SH-SY5Y (cell line): Measurements from ENCODE around the gene URB2.

ENCODE experiments used
- GATA2 ChIP-seq: IDR thresholded peaks from 2 replicates; pipeline ENCODE4 v1.6.1; 2011; ENCODE audit warnings: mild to moderate bottlenecking, low read depth, low read length
- GATA3 ChIP-seq: IDR thresholded peaks from 2 replicates; pipeline ENCODE4 v1.6.1; 2011; ENCODE audit warnings: low read depth, mild to moderate bottlenecking, low read length, moderate library complexity

- TF ChIP-seq GATA2: no peak
- TF ChIP-seq GATA3: no peak
These were observed 35.9 kb upstream of the URB2 start for GRCh38 chr1:229590119-229590518.
